Measurements from ENCODE around the gene PBX2. TPM values are rescaled to one million over a fixed set of nuclear protein-coding genes. Genes with fewer than 3 reads are reported as not detected.
A peak's percentile ranks its signal among the peaks of the same experiment; 100 is the strongest.

PBX2 gene
- total RNA-seq, 1 experiment from 2014 or later: 122 TPM

DNA sequence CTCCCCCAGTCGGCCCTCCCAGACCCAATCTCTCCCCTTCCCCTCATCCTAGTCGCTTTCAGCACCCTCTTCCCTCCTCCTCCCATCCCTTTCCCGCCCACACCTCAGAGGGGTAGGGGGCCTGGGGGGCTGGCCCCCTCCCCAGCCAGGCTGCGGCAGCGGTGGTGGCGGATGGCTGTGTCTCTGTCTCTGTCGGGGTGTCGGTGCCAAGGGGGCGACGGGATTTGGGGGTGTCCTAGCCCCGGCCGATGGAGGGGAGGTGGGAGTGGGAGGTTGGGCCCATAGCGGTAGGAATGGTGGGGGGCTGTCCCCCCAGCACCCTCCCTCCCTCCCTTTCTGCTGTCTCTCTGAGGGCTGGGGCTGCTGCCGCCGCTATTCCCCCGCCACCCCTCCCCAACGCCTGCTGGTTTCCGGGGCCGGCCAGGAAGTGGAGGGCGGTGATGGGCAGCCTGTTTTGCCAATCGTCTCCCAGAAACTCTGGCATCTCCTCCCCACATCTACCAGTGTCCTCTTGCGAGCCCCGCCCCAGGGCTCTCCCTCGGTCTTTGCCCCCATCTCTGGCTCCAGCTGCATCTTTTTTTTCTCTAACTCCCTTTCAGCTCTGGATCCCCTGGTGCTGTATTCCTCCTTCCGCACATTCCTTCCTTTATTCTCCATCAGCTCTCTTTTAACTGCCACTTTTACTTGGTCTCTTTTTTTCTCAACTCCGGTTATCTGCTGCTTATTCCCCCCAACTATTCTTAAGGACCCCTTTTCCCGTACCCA lies 14.1 kb downstream of the PBX2 start, which contains the start of gene AGPAT1:
Gene AGPAT1, minus strand, starts transcription at position 374 of the 765 bp plus-strand sequence. CDS start 4,588 bp downstream, outside the sequence.
- Mint-ChIP-seq H3K36me3 (ENCODE audit: insufficient read depth, unreplicated experiment) (peaks cover 61% of the 10 kb centered on the region), H3K27ac (ENCODE audit: unreplicated experiment) (peak within 1 kb of the TSS; percentile 62), H3K4me3 (ENCODE audit: low read depth, unreplicated experiment) (peak within 1 kb of the TSS; percentile 82), H3K27me3 (ENCODE audit: unreplicated experiment) (no peaks in the 10 kb centered on the region), H3K9me3 (ENCODE audit: low read depth, unreplicated experiment) (no peaks in the 10 kb centered on the region), H3K4me1 (ENCODE audit: low read depth, unreplicated experiment) (peaks cover 48% of the 10 kb centered on the region)
- no peak for TF ChIP-seq CTCF (IDR thresholded peaks at IDR 0.05; ENCODE audit: unreplicated experiment)
- BruUV-seq (replicated peaks): no TSS peak
- CTCF ChIA-PET: interaction anchor here (2.5 kb wide), 1 partner anchor 21 kb away, joined by 32 read pairs; no protein-coding TSS in a partner anchor
- intact Hi-C loops (cut with micrococcal nuclease; ENCODE audit: unreplicated experiment): loop anchor here (2.0 to 5.0 kb wide), 2 partner anchors 57 to 219 kb away; partner anchors contain the start of genes NELFE and SKIC2
- DNase-seq: peak; percentile 100

- peaks cover 59% of the 10 kb centered on the region for H3K36me3 Mint-ChIP-seq (ENCODE audit: insufficient read depth, unreplicated experiment)
- no TSS peak for BruUV-seq (replicated peaks)
- peak overlapping the region; percentile 82 for H3K4me3 Mint-ChIP-seq (ENCODE audit: low read depth, unreplicated experiment)
- no peaks in the 10 kb centered on the region for H3K9me3 Mint-ChIP-seq (ENCODE audit: low read depth, unreplicated experiment)
- DNase-seq: no peak
- CTCF ChIA-PET: no interaction called here
- no peaks in the 10 kb centered on the region for H3K27me3 Mint-ChIP-seq (ENCODE audit: unreplicated experiment)
- TF ChIP-seq CTCF (IDR thresholded peaks at IDR 0.05; ENCODE audit: unreplicated experiment): no peak
- H3K4me1 Mint-ChIP-seq (ENCODE audit: low read depth, unreplicated experiment): peaks cover 48% of the 10 kb centered on the region
- no peak overlapping the region for H3K27ac Mint-ChIP-seq (ENCODE audit: unreplicated experiment)
- intact Hi-C loops (cut with micrococcal nuclease; ENCODE audit: unreplicated experiment): loop anchor here (5.0 kb wide), 1 partner anchor 218 kb away; the partner anchor contains the start of genes NELFE and SKIC2
These were observed 14.7 kb downstream of the PBX2 start for GRCh38 chr6:32175322-32175710.

- H3K36me3 Mint-ChIP-seq (ENCODE audit: insufficient read depth, unreplicated experiment): peaks cover 63% of the 10 kb centered on the region
- no peak for TF ChIP-seq CTCF (IDR thresholded peaks at IDR 0.05; ENCODE audit: unreplicated experiment)
- H3K9me3 Mint-ChIP-seq (ENCODE audit: low read depth, unreplicated experiment): no peaks in the 10 kb centered on the region
- DNase-seq: no peak
- CTCF ChIA-PET: no interaction called here
- H3K27me3 Mint-ChIP-seq (ENCODE audit: unreplicated experiment): no peaks in the 10 kb centered on the region
- H3K27ac Mint-ChIP-seq (ENCODE audit: unreplicated experiment): no peak overlapping the region
- H3K4me1 Mint-ChIP-seq (ENCODE audit: low read depth, unreplicated experiment): peaks cover 47% of the 10 kb centered on the region
- no peak overlapping the region for H3K4me3 Mint-ChIP-seq (ENCODE audit: low read depth, unreplicated experiment)
- intact Hi-C loops (cut with micrococcal nuclease; ENCODE audit: unreplicated experiment): no loop called here
- BruUV-seq (replicated peaks): TSS peak; percentile 10
These were observed 15.6 kb downstream of the PBX2 start for GRCh38 chr6:32174416-32174815.

GRCh38 chr6:32173051-32173727 lies 16.8 kb downstream of the PBX2 start:
- BruUV-seq (replicated peaks): no TSS peak
- Mint-ChIP-seq H3K27ac (ENCODE audit: unreplicated experiment) (no peak overlapping the region), H3K9me3 (ENCODE audit: low read depth, unreplicated experiment) (no peaks in the 10 kb centered on the region), H3K4me1 (ENCODE audit: low read depth, unreplicated experiment) (peaks cover 37% of the 10 kb centered on the region), H3K4me3 (ENCODE audit: low read depth, unreplicated experiment) (no peak overlapping the region), H3K27me3 (ENCODE audit: unreplicated experiment) (no peaks in the 10 kb centered on the region), H3K36me3 (ENCODE audit: insufficient read depth, unreplicated experiment) (peaks cover 57% of the 10 kb centered on the region)
- no peak for TF ChIP-seq CTCF (IDR thresholded peaks at IDR 0.05; ENCODE audit: unreplicated experiment)
- CTCF ChIA-PET: no interaction called here
- DNase-seq: no peak
- intact Hi-C loops (cut with micrococcal nuclease; ENCODE audit: unreplicated experiment): no loop called here
